ENCODE data around the gene ADA. TPM values are rescaled to one million over a fixed set of nuclear protein-coding genes. Genes with fewer than 3 reads are reported as not detected.
"Not testable (repeated sequence)": the region's sequence is repeated elsewhere in the genome, so short reads cannot be mapped to it uniquely, and the experiment has no call there.

Gene ADA
- total and polyA plus RNA-seq, 3 donors from 2014 or later, result 8.2 to 11.2 (median 10.0) TPM

DNA sequence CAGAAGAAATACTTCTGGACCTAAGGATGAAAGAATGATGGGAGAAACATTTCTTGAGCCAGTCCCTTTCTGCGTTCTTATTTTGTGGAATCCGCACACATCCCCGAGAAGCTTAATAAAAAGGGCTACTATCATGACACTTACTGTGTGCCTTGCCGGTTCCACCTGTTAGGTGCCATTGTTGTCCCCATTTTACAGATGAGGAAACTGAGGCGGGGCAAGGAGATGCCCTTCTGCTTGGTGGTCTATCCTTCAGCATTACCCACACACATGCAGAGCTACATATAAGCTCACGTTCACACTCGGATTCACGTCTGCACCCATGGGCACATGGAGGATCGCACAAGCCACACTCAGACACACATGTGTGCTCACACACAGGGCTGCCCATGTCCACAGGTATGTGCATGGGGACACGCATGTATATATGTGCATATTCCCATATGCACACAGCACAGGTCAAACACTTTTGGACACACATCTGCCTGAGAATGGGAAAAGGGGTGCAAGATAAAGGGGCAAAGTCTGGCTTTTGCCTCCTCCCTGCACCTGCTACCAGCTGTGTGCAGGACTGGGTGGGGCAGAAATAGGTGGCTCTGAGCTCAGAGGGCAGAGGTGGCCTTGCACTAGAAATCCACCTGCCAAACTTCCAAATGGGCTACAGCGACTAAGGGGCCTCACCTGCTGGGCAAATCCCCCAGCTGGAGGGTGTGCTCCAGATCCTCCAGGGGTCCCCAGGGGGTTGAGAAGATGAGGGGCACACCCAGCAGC is 30.5 kb upstream of the ADA start:
- DNase-seq, result no peak
- TF ChIP-seq POLR2A (IDR thresholded peaks at IDR 0.05), result no peak
- no peak for TF ChIP-seq CTCF (IDR thresholded peaks at IDR 0.05)
- 92 to 93% methylated on average over 11 of the region's 11 CpGs for WGBS, 2 donors
- intact Hi-C loops (cut with DNase I; ENCODE audit: low total_unique reads), result loop anchor here (5.0 kb wide), 1 partner anchor 50 kb away; no protein-coding TSS in a partner anchor
- no peaks in the 10 kb centered on the region for H3K9me3 ChIP-seq
- H3K4me3 ChIP-seq, result no peak overlapping the region
- H3K27me3 ChIP-seq, result no peaks in the 10 kb centered on the region
- H3K36me3 ChIP-seq (ENCODE audit: low read depth, missing control alignments), result no peaks in the 10 kb centered on the region
- H3K27ac ChIP-seq, result no peak overlapping the region
- H3K4me1 ChIP-seq, result peaks cover 10% of the 10 kb centered on the region

GRCh38 chr20:44678990-44679611 is 27.6 kb upstream of the ADA start:
- Histone ChIP-seq H3K27me3 (no peaks in the 10 kb centered on the region), H3K36me3 (ENCODE audit: low read depth, missing control alignments) (no peaks in the 10 kb centered on the region), H3K27ac (no peak overlapping the region), H3K4me1 (no peaks in the 10 kb centered on the region), H3K4me3 (no peak overlapping the region), H3K9me3 (no peaks in the 10 kb centered on the region)
- intact Hi-C loops (cut with DNase I; ENCODE audit: low total_unique reads), result no loop called here
- no peak for DNase-seq
- WGBS, 2 donors, result 90 to 92% methylated on average over 7 to 12 of the region's 12 CpGs
- no peak for TF ChIP-seq CTCF (IDR thresholded peaks at IDR 0.05)
- TF ChIP-seq POLR2A (IDR thresholded peaks at IDR 0.05), result no peak

GRCh38 chr20:44678242-44678641 is 26.7 kb upstream of the ADA start:
- no peaks in the 10 kb centered on the region for H3K27me3 ChIP-seq
- intact Hi-C loops (cut with DNase I; ENCODE audit: low total_unique reads), result no loop called here
- WGBS, 2 donors, result 68 to 87% methylated on average over 2 of the region's 2 CpGs
- no peak overlapping the region for H3K27ac ChIP-seq
- TF ChIP-seq CTCF (IDR thresholded peaks at IDR 0.05), result no peak
- no peak for TF ChIP-seq POLR2A (IDR thresholded peaks at IDR 0.05)
- no peak overlapping the region for H3K4me3 ChIP-seq
- no peaks in the 10 kb centered on the region for H3K36me3 ChIP-seq (ENCODE audit: low read depth, missing control alignments)
- no peak for DNase-seq
- no peaks in the 10 kb centered on the region for H3K9me3 ChIP-seq
- no peaks in the 10 kb centered on the region for H3K4me1 ChIP-seq

- H3K27ac ChIP-seq; H3K4me3 ChIP-seq; H3K4me1 ChIP-seq; H3K27me3 ChIP-seq; intact Hi-C loops (cut with DNase I; ENCODE audit: low total_unique reads); H3K36me3 ChIP-seq (ENCODE audit: low read depth, missing control alignments); DNase-seq; H3K9me3 ChIP-seq: not testable (repeated sequence)
- 92 to 94% methylated on average over 23 of the region's 23 CpGs for WGBS, 2 donors
Observed at GRCh38 chr20:44672318-44672902, 20.9 kb upstream of the ADA start.

DNA sequence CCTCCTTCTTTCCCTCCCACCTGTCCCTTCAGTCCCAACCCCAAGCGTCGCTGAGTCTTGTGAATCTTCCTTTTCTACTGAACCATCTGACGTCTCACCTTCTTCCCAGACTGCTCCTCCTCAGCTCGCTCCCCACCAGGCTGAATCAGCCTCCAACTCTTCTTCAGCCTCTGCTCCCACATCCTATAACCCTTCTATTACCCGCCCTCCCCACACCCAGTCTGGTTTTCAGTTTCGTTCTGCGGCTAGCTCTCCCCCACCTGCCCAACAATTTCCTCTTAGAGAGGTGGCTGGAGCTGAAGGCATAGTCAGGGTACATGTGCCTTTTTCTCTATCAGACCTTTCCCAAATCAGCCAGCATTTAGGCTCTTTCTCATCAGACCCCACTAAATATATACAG is 20.0 kb upstream of the ADA start:
- intact Hi-C loops (cut with DNase I; ENCODE audit: low total_unique reads); H3K4me3 ChIP-seq; H3K27me3 ChIP-seq; H3K36me3 ChIP-seq (ENCODE audit: low read depth, missing control alignments); H3K27ac ChIP-seq; H3K9me3 ChIP-seq; H3K4me1 ChIP-seq; DNase-seq: not testable (repeated sequence)
- 80 to 84% methylated on average over 6 of the region's 7 CpGs for WGBS, 2 donors

- DNase-seq; H3K27ac ChIP-seq; H3K4me1 ChIP-seq; H3K4me3 ChIP-seq; H3K27me3 ChIP-seq; intact Hi-C loops (cut with DNase I; ENCODE audit: low total_unique reads); H3K36me3 ChIP-seq (ENCODE audit: low read depth, missing control alignments); H3K9me3 ChIP-seq: not testable (repeated sequence)
- 87 to 94% methylated on average over 9 of the region's 9 CpGs for WGBS, 2 donors
Observed at GRCh38 chr20:44670851-44671250, 19.4 kb upstream of the ADA start.

All from testis (tissue), 3 donors.